LNCAP (cell line): Measurements from ENCODE around the gene SELENON.

ENCODE experiments used
- TF ChIP-seq, protein P1 (sequence below): fragments of 450-650 bp; IDR thresholded peaks from 2 replicates; pipeline ENCODE4 v1.5.1; 2017; ENCODE audit warnings: mild to moderate bottlenecking

SELENON gene

DNA sequence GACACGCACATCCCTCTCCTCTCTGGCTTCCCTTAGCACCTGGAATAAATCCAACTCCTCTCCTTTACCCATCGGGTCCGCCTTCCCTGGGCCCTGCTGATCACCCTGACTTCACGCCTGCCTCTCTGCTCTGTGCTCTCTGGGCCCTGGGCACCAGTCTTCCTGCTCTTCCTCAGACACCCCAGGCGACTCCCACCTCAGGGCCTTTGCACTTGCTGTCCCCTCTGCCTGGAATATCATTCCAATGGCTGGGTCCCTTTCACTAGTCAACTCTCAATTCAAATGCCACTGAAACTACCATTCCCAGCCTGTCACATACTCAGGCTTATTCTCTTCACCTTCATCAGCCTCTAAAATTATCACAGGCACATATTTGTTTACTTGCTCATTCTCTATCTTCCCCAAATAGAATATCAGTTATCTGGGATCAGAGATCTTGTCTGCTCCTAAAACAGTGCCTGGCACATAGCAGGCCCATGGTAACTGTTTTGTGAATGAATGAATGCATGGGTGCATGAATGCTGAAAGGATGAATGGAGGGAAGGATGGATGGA lies 27.2 kb upstream of the SELENON start:
- TF ChIP-seq, protein P1, sequence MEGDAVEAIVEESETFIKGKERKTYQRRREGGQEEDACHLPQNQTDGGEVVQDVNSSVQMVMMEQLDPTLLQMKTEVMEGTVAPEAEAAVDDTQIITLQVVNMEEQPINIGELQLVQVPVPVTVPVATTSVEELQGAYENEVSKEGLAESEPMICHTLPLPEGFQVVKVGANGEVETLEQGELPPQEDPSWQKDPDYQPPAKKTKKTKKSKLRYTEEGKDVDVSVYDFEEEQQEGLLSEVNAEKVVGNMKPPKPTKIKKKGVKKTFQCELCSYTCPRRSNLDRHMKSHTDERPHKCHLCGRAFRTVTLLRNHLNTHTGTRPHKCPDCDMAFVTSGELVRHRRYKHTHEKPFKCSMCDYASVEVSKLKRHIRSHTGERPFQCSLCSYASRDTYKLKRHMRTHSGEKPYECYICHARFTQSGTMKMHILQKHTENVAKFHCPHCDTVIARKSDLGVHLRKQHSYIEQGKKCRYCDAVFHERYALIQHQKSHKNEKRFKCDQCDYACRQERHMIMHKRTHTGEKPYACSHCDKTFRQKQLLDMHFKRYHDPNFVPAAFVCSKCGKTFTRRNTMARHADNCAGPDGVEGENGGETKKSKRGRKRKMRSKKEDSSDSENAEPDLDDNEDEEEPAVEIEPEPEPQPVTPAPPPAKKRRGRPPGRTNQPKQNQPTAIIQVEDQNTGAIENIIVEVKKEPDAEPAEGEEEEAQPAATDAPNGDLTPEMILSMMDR: no peak

DNA sequence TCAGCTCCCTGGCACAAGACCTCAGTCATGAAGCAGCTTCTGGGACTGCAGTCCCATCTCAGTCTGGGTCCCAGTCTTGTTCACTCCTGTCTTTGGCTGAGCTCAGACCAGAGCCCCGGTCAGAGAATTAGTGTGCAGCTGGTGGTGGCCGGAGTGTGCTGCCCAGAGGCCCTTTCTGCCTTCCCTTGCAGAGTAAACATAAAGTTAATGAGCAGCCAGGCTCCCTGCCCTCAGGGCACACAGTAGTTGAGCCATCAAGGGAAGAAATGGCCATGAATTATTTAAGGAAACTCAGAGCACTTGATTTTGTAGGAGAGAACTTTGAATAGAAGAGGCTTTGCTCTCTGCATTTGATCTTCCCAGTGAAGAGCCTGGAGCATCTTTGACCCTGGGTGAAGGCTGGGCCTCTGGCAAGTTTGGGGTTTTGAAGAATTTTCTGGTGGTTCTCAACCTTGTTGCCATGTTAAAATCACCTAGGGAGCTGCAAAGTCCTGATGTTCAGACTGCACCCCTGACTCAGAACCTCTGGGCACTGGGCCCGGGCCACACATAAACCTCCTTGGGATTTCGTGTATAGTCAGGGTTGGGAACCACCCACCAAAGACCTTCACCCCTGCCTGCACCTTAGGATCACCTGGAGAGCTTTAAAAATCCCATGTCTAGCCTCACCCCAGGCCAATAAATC lies 26.4 kb upstream of the SELENON start:
- TF ChIP-seq, protein P1: no peak

DNA sequence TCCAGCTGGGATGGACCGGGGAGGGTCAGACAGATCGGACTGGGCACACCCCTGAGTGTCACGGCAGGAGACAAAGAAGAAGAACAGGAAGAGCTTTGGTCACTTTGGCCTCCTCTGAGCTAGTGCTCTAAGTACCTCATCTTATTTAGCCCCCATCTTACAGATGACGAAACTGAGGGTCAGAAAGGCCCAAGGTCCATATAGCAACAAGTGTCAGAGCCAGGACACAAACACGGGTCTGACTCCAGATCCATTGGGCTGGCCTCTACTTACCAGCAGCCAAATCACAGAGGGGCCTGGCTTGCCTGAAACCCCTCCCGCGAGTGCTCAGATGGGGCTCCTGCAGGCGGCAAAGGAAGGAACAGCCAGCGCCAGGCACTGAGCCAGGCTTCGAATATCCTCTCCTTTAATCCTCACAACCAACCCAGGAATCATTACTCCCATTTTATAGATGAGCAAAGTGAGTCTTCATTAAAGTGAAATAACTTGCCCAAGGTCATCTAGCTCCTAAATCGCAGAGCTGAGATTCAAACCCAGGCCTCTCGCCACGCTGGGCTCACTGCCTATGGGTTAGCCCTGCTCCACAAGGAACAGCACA lies 25.7 kb upstream of the SELENON start:
- TF ChIP-seq, protein P1: no peak

DNA sequence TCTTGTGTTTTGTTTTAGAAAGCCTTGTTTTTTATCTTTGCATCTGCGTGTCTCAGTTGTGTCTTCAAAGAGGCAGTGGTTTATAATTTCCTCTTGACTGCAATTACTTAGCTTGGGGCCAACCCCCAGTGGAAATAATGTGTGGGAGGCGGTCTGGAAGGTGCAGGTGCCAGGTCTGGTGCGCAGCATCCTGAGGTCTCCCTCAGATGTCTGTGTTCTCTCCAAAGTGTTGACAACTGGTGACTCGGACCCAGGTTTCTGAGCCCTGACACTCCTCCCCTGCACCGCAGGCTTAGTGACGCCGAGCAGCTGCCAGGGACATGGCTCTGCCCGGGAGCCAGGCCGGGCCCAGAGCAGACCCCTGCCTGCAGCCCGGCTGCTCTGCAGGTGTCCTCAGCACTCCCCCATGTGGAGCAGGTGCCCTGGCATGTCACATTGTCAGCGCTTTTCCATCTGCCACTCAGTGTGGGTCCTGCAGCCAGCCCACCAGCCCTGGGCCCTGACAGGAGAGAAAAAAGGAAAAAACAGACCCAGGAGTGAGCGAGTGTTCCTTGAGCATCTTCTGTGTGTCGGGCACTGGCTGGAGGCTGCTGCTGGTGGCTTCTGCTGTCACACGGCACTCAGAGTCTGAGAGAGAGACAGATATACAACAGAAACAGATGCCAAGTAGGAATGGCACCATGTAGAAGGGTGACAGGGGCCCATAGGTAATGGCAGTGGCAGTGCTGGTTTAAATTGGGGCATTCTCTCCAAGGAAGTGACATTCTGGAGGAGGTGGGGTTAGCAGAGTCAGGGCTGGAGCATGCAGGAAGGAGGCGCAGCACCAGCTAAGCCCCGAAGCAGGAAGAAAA lies 24.8 kb upstream of the SELENON start:
- TF ChIP-seq, protein P1: no peak

DNA sequence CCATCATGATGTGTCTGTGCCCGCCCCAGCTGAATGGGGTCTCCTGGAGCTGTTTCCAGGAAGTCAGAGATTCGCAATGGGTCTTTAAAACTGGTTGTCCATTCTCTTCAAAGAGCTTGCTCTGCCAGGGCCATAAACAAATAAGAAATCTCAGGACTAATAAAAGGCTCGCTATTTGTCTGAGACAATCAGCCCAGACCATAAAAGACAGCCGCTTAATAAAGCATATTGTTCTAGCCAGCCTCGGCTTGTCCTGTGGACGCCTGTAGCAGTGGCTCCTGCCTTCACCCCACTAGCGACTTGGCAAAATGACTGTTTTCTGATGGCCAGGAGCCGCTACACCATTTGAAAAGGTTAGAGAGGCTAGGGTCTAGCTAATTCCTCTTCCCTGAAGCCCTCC lies 20.6 kb upstream of the SELENON start:
- TF ChIP-seq, protein P1: no peak

DNA sequence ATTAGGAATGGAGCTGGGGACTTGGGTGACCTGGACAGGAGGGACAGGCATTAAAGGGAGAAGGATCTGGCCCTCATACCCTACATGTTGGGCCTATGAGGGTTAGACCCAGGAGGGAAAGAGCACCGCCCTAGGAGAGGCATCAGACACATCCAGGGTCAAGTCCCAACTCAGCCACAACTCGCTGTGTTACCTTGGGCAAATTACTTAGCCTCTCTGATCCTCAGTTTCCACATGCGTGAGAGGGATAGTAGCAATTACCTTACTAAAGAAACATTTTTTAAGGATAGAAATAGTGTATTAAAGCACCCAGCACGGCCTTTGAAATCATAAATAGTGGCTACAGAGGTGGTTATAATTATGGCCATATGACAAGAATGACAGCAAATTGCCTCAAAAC lies 20.1 kb upstream of the SELENON start:
- TF ChIP-seq, protein P1: no peak

DNA sequence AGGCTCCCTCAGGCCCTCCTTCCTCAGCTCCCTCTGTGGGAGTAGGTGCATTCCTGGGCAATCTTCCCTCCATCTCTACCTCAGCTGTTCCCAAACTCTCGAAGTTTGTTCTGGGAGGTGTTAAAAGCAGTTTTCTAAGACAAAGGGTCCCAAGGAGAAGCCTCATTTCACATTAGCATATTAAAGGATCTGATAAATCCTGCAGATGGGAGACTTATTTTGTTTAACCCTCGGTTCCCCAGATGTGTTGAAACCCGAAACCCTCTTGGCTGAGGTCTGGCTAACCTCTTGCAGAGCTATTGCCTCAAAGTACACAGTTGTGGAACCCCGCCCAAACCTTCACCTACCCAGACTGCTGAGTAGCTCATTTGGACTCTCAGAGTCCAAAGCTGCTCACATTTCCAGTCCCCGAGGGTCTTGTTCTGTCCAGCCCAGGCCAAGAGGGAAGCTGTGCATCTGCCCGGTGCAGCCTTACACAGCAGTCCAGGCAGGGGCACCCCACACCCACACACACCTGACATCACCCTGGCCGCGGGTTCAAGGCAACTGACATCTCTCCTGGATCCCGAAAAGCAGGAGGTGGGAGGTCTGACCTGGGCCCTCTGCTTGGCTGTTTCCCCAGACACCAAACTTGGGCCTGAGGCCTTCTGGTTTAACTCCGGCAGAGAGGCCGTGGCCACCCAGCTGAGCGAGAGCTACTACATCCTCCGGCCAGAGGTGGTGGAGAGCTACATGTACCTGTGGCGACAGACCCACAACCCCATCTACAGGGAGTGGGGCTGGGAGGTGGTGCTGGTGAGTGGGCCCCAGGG lies 19.5 kb upstream of the SELENON start:
- TF ChIP-seq, protein P1: no peak
